Loucy (cell line): ENCODE results near the gene PLEKHG5.
"Not testable (repeated sequence)": the region's sequence is repeated elsewhere in the genome, so short reads cannot be mapped to it uniquely, and the experiment has no call there.

Experiments
- H2AFZ ChIP-seq: fragments of 200-600 bp; sonication (generic); 2 replicates; pipeline ENCODE4 v1.6.0; 2016; ENCODE audit warnings: antibody characterized with exemption, mild to moderate bottlenecking, low read length, moderate library complexity
- H3F3A ChIP-seq: fragments of 200-600 bp; 2 replicates; pipeline ENCODE4 v1.6.0; 2016; ENCODE audit warnings: antibody characterized with exemption, low read depth, mild to moderate bottlenecking
- H3K27me3 ChIP-seq: fragments of 200-600 bp; sonication (generic); 2 replicates; pipeline ENCODE4 v1.6.1; 2014; ENCODE audit warnings: low read length, mild to moderate bottlenecking; ENCODE audit not compliant: insufficient read depth, poor library complexity, severe bottlenecking
- H3K36me3 ChIP-seq: fragments of 200-600 bp; sonication (generic); 2 replicates; pipeline ENCODE4 v1.6.1; 2016; ENCODE audit warnings: low read length; ENCODE audit not compliant: insufficient read depth
- H3K4me1 ChIP-seq: fragments of 200-600 bp; sonication (generic); 2 replicates; pipeline ENCODE4 v1.5.1; 2014; ENCODE audit warnings: low read length, mild to moderate bottlenecking; ENCODE audit not compliant: insufficient read depth, poor library complexity, severe bottlenecking
- H3K4me2 ChIP-seq: fragments of 200-600 bp; sonication (generic); 2 replicates; pipeline ENCODE4 v1.6.0; 2014; ENCODE audit warnings: antibody characterized with exemption, low read length, low read depth, mild to moderate bottlenecking; ENCODE audit not compliant: poor library complexity, severe bottlenecking
- H3K4me3 ChIP-seq: fragments of 200-600 bp; sonication (generic); 2 replicates; pipeline ENCODE4 v1.5.1; 2014; ENCODE audit warnings: low read length, mild to moderate bottlenecking, mixed read lengths; ENCODE audit not compliant: poor library complexity, severe bottlenecking
- H3K79me2 ChIP-seq: fragments of 200-600 bp; sonication (generic); 2 replicates; pipeline ENCODE4 v1.6.1; 2014; ENCODE audit warnings: low read length; ENCODE audit not compliant: insufficient read depth
- H3K9ac ChIP-seq: fragments of 200-600 bp; sonication (generic); 2 replicates; pipeline ENCODE4 v1.6.0; 2014; ENCODE audit warnings: mild to moderate bottlenecking, low read depth, low read length, moderate library complexity; ENCODE audit not compliant: poor library complexity, severe bottlenecking
- H3K9me2 ChIP-seq: fragments of 200-600 bp; sonication (generic); replicated peaks from 2 replicates; pipeline ENCODE4 v1.6.1; 2016; ENCODE audit warnings: low read depth, low read length, mixed read lengths
- H3K9me3 ChIP-seq: fragments of 200-600 bp; sonication (generic); 2 replicates; pipeline ENCODE4 v1.6.1; 2014; ENCODE audit warnings: mild to moderate bottlenecking, antibody characterized with exemption, low read length, low read depth; ENCODE audit not compliant: insufficient read depth
- H4K20me1 ChIP-seq: fragments of 200-600 bp; sonication (generic); 2 replicates; pipeline ENCODE4 v1.6.0; 2014; ENCODE audit warnings: antibody characterized with exemption, low read length, mild to moderate bottlenecking; ENCODE audit not compliant: insufficient read depth, poor library complexity, severe bottlenecking
- CTCF ChIP-seq: fragments of 200-600 bp; sonication (generic); conservative IDR thresholded peaks from 2 replicates; pipeline ENCODE4 v1.5.1; 2014; ENCODE audit warnings: mild to moderate bottlenecking, antibody characterized with exemption, low read length
- EZH2phosphoT487 ChIP-seq: fragments of 200-600 bp; IDR thresholded peaks from 2 replicates; pipeline ENCODE4 v1.6.1; 2018; ENCODE audit warnings: antibody characterized with exemption, mild to moderate bottlenecking, moderate library complexity, borderline replicate concordance

PLEKHG5 gene

GRCh38 chr1:6456800-6457466 is 34.5 kb downstream of the PLEKHG5 start:
- no peak overlapping the region for H3K4me3 ChIP-seq
- no peaks in the 10 kb centered on the region for H3K27me3 ChIP-seq
- no peak overlapping the region for H3K9ac ChIP-seq
- no peaks in the 10 kb centered on the region for H3K9me3 ChIP-seq
- H3K9me2 ChIP-seq = no peaks in the 10 kb centered on the region
- H2AFZ ChIP-seq = no peak overlapping the region
- no peak overlapping the region for H3K4me2 ChIP-seq
- TF ChIP-seq EZH2phosphoT487 = no peak
- no peak for TF ChIP-seq CTCF
- no peaks in the 10 kb centered on the region for H3K36me3 ChIP-seq
- H4K20me1 ChIP-seq = no peaks in the 10 kb centered on the region
- H3K79me2 ChIP-seq = no peaks in the 10 kb centered on the region
- H3K4me1 ChIP-seq = peaks cover 6% of the 10 kb centered on the region
- H3F3A ChIP-seq = no peaks in the 10 kb centered on the region

GRCh38 chr1:6455752-6456520 is 35.5 kb downstream of the PLEKHG5 start:
- H3K9ac ChIP-seq, H3F3A ChIP-seq, H3K27me3 ChIP-seq, H3K79me2 ChIP-seq, H2AFZ ChIP-seq, H3K4me1 ChIP-seq, H3K9me2 ChIP-seq, H4K20me1 ChIP-seq, H3K4me3 ChIP-seq, H3K4me2 ChIP-seq, H3K9me3 ChIP-seq, H3K36me3 ChIP-seq: not testable (repeated sequence)

GRCh38 chr1:6454856-6455751 is 36.4 kb downstream of the PLEKHG5 start:
- no peaks in the 10 kb centered on the region for H3F3A ChIP-seq
- no peaks in the 10 kb centered on the region for H3K27me3 ChIP-seq
- TF ChIP-seq CTCF (no peak), EZH2phosphoT487 (no peak)
- H3K9me3 ChIP-seq = no peaks in the 10 kb centered on the region
- no peak overlapping the region for H3K9ac ChIP-seq
- no peaks in the 10 kb centered on the region for H3K9me2 ChIP-seq
- no peaks in the 10 kb centered on the region for H3K36me3 ChIP-seq
- peaks cover 6% of the 10 kb centered on the region for H3K4me1 ChIP-seq
- no peaks in the 10 kb centered on the region for H3K79me2 ChIP-seq
- H2AFZ ChIP-seq = no peak overlapping the region
- H3K4me3 ChIP-seq = no peak overlapping the region
- H3K4me2 ChIP-seq = no peak overlapping the region
- H4K20me1 ChIP-seq = no peaks in the 10 kb centered on the region

GRCh38 chr1:6453895-6454855 is 37.3 kb downstream of the PLEKHG5 start:
- H3K4me1 ChIP-seq, H3K9me2 ChIP-seq, H3K79me2 ChIP-seq, H2AFZ ChIP-seq, H3K9ac ChIP-seq, H4K20me1 ChIP-seq, H3F3A ChIP-seq, H3K27me3 ChIP-seq, H3K4me3 ChIP-seq, H3K36me3 ChIP-seq, H3K9me3 ChIP-seq, H3K4me2 ChIP-seq: not testable (repeated sequence)
